ENCODE data around the gene OTUB2. TPM values are rescaled to one million over a fixed set of nuclear protein-coding genes. Genes with fewer than 3 reads are reported as not detected.

Gene OTUB2
- total RNA-seq, 1 experiment from 2014 or later = 0.63 TPM

GRCh38 chr14:94088516-94088915 lies 62.4 kb downstream of the OTUB2 start:
- no peak for DNase-seq
- Histone ChIP-seq H3K36me3 (no peaks in the 10 kb centered on the region), H3K27me3 (no peaks in the 10 kb centered on the region), H3K4me3 (no peak overlapping the region), H3K9me3 (no peaks in the 10 kb centered on the region)

GRCh38 chr14:94089479-94089878 lies 63.3 kb downstream of the OTUB2 start:
- H3K36me3 ChIP-seq = no peaks in the 10 kb centered on the region
- DNase-seq = no peak
- H3K4me3 ChIP-seq = no peak overlapping the region
- no peaks in the 10 kb centered on the region for H3K27me3 ChIP-seq
- H3K9me3 ChIP-seq = no peaks in the 10 kb centered on the region

DNA sequence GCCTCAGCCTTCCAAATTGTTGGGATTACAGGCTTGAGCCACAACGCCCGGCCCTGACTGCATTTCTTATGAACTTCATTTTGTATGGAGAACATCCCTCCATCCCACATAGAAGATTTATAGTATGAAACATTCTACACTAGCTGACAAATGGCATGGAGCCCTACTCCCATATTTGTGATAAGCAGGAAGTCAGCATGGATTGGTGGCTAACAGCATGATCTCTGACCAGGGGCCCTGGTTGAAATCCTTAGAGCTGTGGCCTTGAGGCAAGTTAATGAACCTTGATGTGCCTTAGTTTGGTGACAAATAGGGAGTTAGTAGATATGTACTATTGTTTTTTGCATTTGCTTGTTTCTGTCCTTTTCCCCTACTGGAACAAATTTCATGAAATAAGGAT lies 67.3 kb downstream of the OTUB2 start:
- H3K4me3 ChIP-seq = no peak overlapping the region
- no peaks in the 10 kb centered on the region for H3K9me3 ChIP-seq
- DNase-seq = no peak

GRCh38 chr14:94097091-94097490 lies 71.0 kb downstream of the OTUB2 start:
- no peaks in the 10 kb centered on the region for H3K27me3 ChIP-seq
- DNase-seq = no peak
- H3K9me3 ChIP-seq = no peaks in the 10 kb centered on the region
- H3K36me3 ChIP-seq = no peaks in the 10 kb centered on the region
- H3K4me3 ChIP-seq = no peak overlapping the region

More for the DNA sequence above, 67.3 kb downstream of the OTUB2 start:
- no peaks in the 10 kb centered on the region for H3K27me3 ChIP-seq
- no peaks in the 10 kb centered on the region for H3K36me3 ChIP-seq

Other genes with a start within 250 kb of the OTUB2 start
- gene PRIMA1, start 237.9 kb upstream of the OTUB2 start, total RNA-seq (2014; rRNA removed; shearing (Covaris generic); ENCODE audit: low replicate concordance) = not detected in 2 replicates
- not detected in 2 replicates for gene FAM181A, start 99.0 kb upstream of the OTUB2 start, total RNA-seq (2014; rRNA removed; shearing (Covaris generic); ENCODE audit: low replicate concordance)
- not detected in 2 replicates for gene ASB2, start 49.8 kb upstream of the OTUB2 start, total RNA-seq (2014; rRNA removed; shearing (Covaris generic); ENCODE audit: low replicate concordance)
- not detected in 2 replicates for gene CCDC197, start 29.0 kb upstream of the OTUB2 start, total RNA-seq (2014; rRNA removed; shearing (Covaris generic); ENCODE audit: low replicate concordance)
- gene DDX24, start 54.9 kb downstream of the OTUB2 start, total RNA-seq (2014; rRNA removed; shearing (Covaris generic); ENCODE audit: low replicate concordance) = 83.6 and 92.6 TPM in 2 replicates
- 1.5 and 16.5 TPM in 2 replicates for gene IFI27L1, start 55.0 kb downstream of the OTUB2 start, total RNA-seq (2014; rRNA removed; shearing (Covaris generic); ENCODE audit: low replicate concordance)
- gene IFI27, start 84.4 kb downstream of the OTUB2 start, total RNA-seq (2014; rRNA removed; shearing (Covaris generic); ENCODE audit: low replicate concordance) = 57.0 and 109 TPM in 2 replicates
- gene IFI27L2, start 103.3 kb downstream of the OTUB2 start, total RNA-seq (2014; rRNA removed; shearing (Covaris generic); ENCODE audit: low replicate concordance) = 21.0 and 62.6 TPM in 2 replicates
- gene PPP4R4, start 148.0 kb downstream of the OTUB2 start, total RNA-seq (2014; rRNA removed; shearing (Covaris generic); ENCODE audit: low replicate concordance) = 0.23 TPM in 1 of 2 replicates, not detected in the other